ENCODE measurements around the gene CHMP2B.

Gene CHMP2B

GRCh38 chr3:87227104-87227834 lies at the start of gene CHMP2B:
CHMP2B (plus strand) TSS chr3:87227309; CDS start chr3:87227523, 214 bp downstream.
- DNase-seq: peak; percentile 39

GRCh38 chr3:87179642-87180041 lies 47.5 kb upstream of the CHMP2B start:
- no peak for DNase-seq

GRCh38 chr3:87181551-87181950 lies 45.6 kb upstream of the CHMP2B start:
- no peak for DNase-seq

- no peak for DNase-seq
These were observed 45.1 kb upstream of the CHMP2B start for GRCh38 chr3:87182023-87182422.

- no peak for DNase-seq
These were observed 40.4 kb upstream of the CHMP2B start for GRCh38 chr3:87186608-87187159.

- DNase-seq: no peak
These were observed 35.9 kb upstream of the CHMP2B start for GRCh38 chr3:87191175-87191574.

GRCh38 chr3:87191641-87192040 lies 35.5 kb upstream of the CHMP2B start:
- no peak for DNase-seq

GRCh38 chr3:87196879-87197278 lies 30.2 kb upstream of the CHMP2B start:
- no peak for DNase-seq

GRCh38 chr3:87197531-87197930 lies 29.6 kb upstream of the CHMP2B start:
- no peak for DNase-seq

- DNase-seq: no peak
These were observed 28.3 kb upstream of the CHMP2B start for GRCh38 chr3:87198774-87199173.

GRCh38 chr3:87199628-87200027 lies 27.5 kb upstream of the CHMP2B start:
- DNase-seq: no peak

GRCh38 chr3:87200060-87200647 lies 27.0 kb upstream of the CHMP2B start:
- DNase-seq: no peak

GRCh38 chr3:87201727-87202126 lies 25.4 kb upstream of the CHMP2B start:
- DNase-seq: no peak

GRCh38 chr3:87203809-87204208 lies 23.3 kb upstream of the CHMP2B start:
- DNase-seq: no peak

- DNase-seq: no peak
These were observed 21.0 kb upstream of the CHMP2B start for GRCh38 chr3:87206070-87206469.

- DNase-seq: no peak
These were observed 20.5 kb upstream of the CHMP2B start for GRCh38 chr3:87206635-87207034.

- DNase-seq: no peak
These were observed 19.6 kb upstream of the CHMP2B start for GRCh38 chr3:87207460-87207859.

- no peak for DNase-seq
These were observed 18.0 kb upstream of the CHMP2B start for GRCh38 chr3:87209111-87209510.

- DNase-seq: no peak
These were observed 8.5 kb upstream of the CHMP2B start for GRCh38 chr3:87218560-87218959.

- no peak for DNase-seq
These were observed 7.5 kb upstream of the CHMP2B start for GRCh38 chr3:87219611-87220010.

GRCh38 chr3:87225659-87226058 lies 1.4 kb upstream of the CHMP2B start:
- no peak for DNase-seq

- DNase-seq: no peak
These were observed 681 bp downstream of the CHMP2B start for GRCh38 chr3:87227835-87228144.

- DNase-seq: no peak
These were observed 1.2 kb downstream of the CHMP2B start for GRCh38 chr3:87228316-87228715.

GRCh38 chr3:87229113-87229512 lies 2.0 kb downstream of the CHMP2B start:
- DNase-seq: no peak

- no peak for DNase-seq
These were observed 6.7 kb downstream of the CHMP2B start for GRCh38 chr3:87233805-87234204.

Data from NCI-H187 treated with DMSO at 0.1 percent for 48 hours (cell line).